GM12872 (cell line): ENCODE results near the gene TXNRD3.

Source experiments
- CTCF ChIP-seq: IDR thresholded peaks from 3 replicates; pipeline ENCODE4 v1.5.1; 2011; ENCODE audit warnings: low read depth, mild to moderate bottlenecking, low read length, moderate library complexity; ENCODE audit not compliant: insufficient read depth

TXNRD3 gene

GRCh38 chr3:126604691-126605090 is 50.2 kb downstream of the TXNRD3 start:
- TF ChIP-seq CTCF, result no peak

- no peak for TF ChIP-seq CTCF
Observed at GRCh38 chr3:126599101-126599500, 55.8 kb downstream of the TXNRD3 start.

- TF ChIP-seq CTCF, result no peak
Observed at GRCh38 chr3:126582311-126582710, 72.6 kb downstream of the TXNRD3 start.

- TF ChIP-seq CTCF, result no peak
Observed at GRCh38 chr3:126581569-126581968, 73.4 kb downstream of the TXNRD3 start.

GRCh38 chr3:126580746-126581145 is 74.2 kb downstream of the TXNRD3 start:
- TF ChIP-seq CTCF, result no peak

- TF ChIP-seq CTCF, result no peak
Observed at GRCh38 chr3:126578702-126579101, 76.2 kb downstream of the TXNRD3 start.

GRCh38 chr3:126577261-126577660 is 77.7 kb downstream of the TXNRD3 start:
- TF ChIP-seq CTCF, result no peak
